ENCODE measurements around the gene PAX5. TPM values are rescaled to one million over a fixed set of nuclear protein-coding genes. Genes with fewer than 3 reads are reported as not detected.

PAX5 gene
- total RNA-seq, 1 donor from 2014 or later, result not detected

DNA sequence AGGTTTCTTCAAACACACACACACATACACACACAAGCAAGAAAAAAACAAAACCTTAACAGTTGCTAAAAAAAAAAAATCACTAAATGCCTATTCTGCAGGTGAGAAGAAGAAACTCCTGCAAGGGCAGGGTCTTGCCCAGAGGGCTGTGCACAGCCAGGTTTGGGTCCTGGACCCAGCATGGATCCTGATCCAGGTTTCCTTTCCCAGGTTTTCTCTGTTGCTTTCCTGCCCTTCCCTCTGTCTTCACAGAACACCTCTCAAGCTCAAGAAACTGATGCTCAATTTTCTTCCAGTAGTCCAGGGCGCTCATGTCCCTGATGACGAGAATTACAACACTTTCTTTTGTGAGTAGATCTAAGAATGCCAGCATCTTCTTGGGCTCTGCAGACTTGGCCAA lies 136.6 kb downstream of the PAX5 start:
- no peak for DNase-seq
- intact Hi-C loops (cut with DNase I), result no loop called here
- no peak for ATAC-seq (ENCODE audit: poor library complexity)

DNA sequence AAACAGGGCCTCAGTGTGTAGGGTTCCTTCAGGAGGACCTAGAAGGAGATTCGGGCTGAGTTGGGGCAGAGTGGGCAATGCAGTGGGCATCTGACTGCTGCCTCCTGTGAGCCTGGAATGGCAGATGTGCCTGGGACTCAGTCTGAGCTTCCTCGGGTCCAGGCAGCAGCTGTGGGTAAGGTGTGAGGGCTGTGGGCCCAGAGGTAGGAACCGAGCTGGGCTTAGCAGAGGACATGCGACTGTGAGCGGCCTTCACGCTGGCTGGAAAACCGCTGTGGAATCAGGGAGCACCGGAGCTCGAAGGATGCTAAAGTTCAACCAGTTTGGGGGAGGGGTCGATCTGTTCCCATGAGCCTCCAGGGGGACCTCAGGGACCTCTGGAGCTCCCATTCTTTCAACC lies 137.0 kb downstream of the PAX5 start:
- no peak for ATAC-seq (ENCODE audit: poor library complexity)
- no peak for DNase-seq
- intact Hi-C loops (cut with DNase I), result no loop called here

DNA sequence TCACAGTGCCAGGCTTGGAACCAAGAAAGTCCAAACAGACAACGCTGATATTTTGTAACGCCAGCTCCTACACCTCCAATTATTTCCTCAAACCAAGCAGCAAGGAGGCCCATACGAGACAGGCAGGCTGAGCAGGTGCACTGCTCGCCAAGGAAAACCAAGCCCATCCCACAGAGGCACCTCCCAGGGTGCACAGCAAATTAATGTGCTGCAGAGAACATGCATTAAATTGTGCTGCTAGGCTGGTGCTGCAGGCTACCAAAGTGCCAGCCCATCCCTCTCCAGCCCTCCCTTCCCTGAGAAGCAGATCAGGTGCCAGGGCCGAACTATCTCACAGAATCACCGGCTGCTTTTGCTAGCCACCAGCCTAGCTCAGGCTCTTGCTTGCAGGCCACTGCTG lies 137.8 kb downstream of the PAX5 start:
- ATAC-seq (ENCODE audit: poor library complexity) (no peak), DNase-seq (no peak)
- intact Hi-C loops (cut with DNase I), result no loop called here

DNA sequence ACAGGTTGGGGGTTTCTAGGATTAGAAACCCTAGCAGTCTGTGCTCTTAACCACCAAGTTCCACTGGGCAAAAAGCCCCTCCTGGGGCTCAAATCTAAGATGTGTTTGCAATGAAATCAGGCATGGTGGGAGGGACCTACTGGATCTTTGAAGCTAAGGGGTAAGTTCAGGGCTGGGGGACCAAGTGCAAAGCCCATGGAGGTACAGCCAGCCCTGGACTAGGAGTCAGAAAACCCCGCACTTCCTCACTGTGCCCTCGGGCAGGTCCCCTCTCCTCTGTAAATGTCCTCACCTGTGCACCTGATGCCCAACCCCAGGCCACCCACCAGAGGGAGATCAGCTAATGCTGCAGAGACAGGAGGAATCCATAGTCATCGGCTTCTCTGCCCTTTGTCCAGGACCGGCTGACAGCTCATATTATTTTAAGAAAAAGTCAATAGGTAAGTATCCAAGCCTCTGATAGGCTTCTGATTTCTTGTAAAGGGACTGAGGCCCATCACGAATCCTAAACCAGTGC lies 138.3 kb downstream of the PAX5 start:
- ATAC-seq (ENCODE audit: poor library complexity), result no peak
- intact Hi-C loops (cut with DNase I), result no loop called here
- no peak for DNase-seq

- intact Hi-C loops (cut with DNase I), result no loop called here
- ATAC-seq (ENCODE audit: poor library complexity) (no peak), DNase-seq (no peak)
Observed at GRCh38 chr9:36894695-36895310, 139.3 kb downstream of the PAX5 start.

- ATAC-seq (ENCODE audit: poor library complexity) (no peak), DNase-seq (no peak)
- intact Hi-C loops (cut with DNase I), result no loop called here
Observed at GRCh38 chr9:36893911-36894310, 140.2 kb downstream of the PAX5 start.

DNA sequence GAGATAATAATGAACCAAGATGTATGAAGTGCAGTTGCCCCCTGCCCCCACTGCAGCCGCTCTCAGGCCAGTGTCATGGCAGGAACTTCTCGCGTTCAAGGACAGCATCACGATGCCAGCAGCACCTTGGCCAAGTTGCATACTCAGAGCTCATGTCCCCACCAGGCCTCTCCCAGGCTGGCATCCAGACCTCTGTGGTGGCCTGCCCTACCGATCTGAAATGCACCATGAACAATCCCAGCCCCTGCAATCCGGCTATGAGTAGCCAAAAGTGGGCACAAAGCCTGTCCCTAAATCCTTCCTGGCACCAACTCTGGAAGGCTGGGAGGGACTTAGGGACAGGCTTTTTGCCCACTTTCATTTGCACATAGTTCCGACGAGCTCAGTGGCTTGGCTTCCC lies 140.9 kb downstream of the PAX5 start:
- ATAC-seq (ENCODE audit: poor library complexity) (no peak), DNase-seq (no peak)
- intact Hi-C loops (cut with DNase I), result no loop called here

DNA sequence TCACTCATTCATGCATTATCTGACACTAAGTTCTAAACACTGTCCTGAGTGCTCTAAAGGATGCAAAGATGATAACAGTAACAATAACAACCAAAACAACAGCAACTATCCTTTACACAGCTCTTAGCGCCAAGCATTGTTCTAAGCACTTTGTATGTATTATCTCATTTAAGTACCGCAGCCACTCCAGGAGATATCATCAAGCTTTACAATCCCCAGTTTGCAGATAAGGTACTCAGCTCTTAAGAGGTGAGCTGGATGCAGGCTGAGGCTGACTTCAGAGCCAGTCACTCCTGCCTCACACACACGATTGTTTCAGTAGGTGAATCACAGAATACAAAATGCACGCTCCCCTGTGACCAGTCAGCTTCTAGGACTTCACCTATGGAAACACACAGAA lies 141.8 kb downstream of the PAX5 start:
- intact Hi-C loops (cut with DNase I), result no loop called here
- ATAC-seq (ENCODE audit: poor library complexity), result no peak
- no peak for DNase-seq

DNA sequence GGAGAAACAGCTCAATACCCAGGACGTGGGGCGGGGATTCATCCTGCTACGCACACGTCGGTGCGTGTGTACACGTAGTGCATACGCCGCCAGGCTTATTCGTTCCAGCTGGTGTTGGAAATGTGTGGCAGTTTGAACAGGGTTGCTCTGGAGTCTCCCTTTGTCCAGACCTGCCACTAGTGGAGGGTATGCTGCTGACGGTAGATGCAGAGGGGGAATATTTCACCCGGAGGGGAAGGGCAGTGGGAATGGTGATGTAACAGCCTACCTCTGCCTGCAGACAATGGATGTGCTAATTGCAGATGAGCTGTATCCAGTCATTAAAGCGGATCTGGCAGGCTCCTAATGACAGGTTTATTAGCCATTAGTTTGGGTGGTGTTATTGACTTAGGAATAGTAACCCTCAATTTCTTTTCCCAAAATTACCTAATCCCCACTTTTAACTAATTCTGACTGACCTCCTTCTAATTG lies 142.7 kb downstream of the PAX5 start:
- no peak for DNase-seq
- ATAC-seq (ENCODE audit: poor library complexity), result no peak
- intact Hi-C loops (cut with DNase I), result no loop called here

DNA sequence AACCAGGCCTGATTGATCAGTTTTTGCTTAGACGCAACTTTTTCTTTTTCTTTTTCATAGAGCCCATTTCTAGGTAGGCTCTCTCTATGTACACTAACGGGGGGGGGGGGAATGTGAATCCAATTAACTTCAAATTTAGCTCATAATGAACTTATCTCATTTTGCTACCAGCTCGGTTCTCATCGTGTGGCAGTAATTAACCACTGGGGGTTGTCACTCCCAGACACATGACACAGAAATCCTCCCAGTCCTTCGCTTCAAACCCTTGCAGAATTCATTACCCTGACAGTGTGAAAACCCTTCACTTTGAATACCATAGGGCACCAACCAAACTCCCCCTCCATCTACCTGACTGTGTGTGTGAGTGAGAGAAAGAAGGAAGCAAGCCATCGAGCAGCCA lies 144.2 kb downstream of the PAX5 start:
- no peak for DNase-seq
- intact Hi-C loops (cut with DNase I), result no loop called here
- ATAC-seq (ENCODE audit: poor library complexity), result no peak

DNA sequence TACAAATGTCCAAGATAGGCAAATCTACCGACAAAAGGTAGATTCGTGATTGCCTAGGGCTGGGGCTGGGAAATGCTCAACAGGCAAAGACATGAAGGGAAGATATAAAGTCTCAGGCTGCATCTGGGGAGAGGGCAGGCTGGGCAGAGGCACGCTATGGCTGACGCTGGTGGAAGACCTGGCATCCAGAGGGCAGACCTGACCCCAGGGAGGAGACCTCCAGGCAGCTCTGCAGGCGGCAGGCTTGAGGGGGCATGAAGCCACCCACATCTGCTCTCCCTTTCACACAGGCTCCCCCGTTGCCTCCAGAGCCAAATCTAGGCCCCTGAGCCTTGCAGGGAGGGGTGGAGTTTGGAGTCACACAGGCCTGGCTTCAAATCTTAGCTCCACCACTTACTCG lies 145.5 kb downstream of the PAX5 start:
- DNase-seq (no peak), ATAC-seq (ENCODE audit: poor library complexity) (no peak)
- intact Hi-C loops (cut with DNase I), result no loop called here

- intact Hi-C loops (cut with DNase I), result no loop called here
- DNase-seq (no peak), ATAC-seq (ENCODE audit: poor library complexity) (no peak)
Observed at GRCh38 chr9:36884721-36885120, 149.3 kb downstream of the PAX5 start.

GRCh38 chr9:36882594-36882993 lies 151.5 kb downstream of the PAX5 start:
- intact Hi-C loops (cut with DNase I), result no loop called here
- DNase-seq, result no peak
- no peak for ATAC-seq (ENCODE audit: poor library complexity)

DNA sequence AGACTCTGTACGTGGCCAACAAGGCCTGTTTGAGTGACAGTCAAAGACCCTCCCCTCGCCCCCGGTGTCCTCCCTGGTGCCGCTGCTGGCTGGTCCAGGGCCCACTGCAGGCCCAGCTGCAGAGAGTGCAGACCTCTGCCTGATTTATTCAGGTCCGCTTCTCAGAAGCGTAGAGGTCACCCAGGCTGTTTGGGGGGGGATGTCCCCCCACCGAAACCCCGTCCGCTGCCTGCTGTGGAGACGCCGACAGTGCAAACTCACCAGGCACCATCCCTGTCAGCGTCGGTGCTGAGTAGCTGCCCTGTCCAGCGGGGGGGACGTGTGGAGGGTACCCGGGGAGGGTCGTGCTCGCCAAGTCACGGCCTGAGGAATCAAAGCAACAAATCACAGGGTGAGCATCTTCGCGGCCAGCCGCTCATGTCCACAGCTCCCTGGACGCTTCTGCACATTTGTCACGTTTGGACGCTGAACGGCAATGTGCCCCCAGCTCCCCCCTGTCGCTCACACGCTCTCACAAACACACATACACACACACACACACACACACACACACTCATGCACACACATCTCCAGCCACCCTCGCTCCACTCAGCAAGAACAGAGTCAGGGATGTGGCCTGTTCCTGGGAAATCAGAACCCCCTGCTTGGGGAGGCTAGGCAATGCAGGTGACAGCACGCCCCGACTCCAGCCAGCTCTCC lies 152.2 kb downstream of the PAX5 start:
- intact Hi-C loops (cut with DNase I), result no loop called here
- ATAC-seq (ENCODE audit: poor library complexity) (no peak), DNase-seq (no peak)

DNA sequence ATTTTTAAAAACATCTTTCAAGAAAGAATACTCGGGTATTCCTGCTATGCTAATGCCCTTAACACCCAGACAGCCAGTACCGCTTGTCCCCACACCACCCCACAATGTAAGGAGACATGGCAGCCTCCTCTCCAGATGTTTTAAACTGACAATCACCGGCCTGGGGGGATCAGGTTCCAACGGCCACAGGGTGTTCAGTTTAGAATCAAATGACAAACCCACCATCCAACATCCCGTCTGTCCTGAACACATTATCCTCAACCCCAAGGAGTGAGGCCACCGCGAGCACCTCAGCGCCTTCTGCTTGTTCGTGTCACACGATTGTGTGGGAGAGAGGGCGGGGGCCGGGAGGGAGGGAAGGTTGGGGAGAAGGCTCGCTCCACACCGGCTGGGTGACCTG lies 152.8 kb downstream of the PAX5 start:
- intact Hi-C loops (cut with DNase I), result no loop called here
- DNase-seq, result no peak
- ATAC-seq (ENCODE audit: poor library complexity), result no peak

GRCh38 chr9:36880075-36880474 lies 154.0 kb downstream of the PAX5 start:
- intact Hi-C loops (cut with DNase I), result no loop called here
- DNase-seq (no peak), ATAC-seq (ENCODE audit: poor library complexity) (no peak)

DNA sequence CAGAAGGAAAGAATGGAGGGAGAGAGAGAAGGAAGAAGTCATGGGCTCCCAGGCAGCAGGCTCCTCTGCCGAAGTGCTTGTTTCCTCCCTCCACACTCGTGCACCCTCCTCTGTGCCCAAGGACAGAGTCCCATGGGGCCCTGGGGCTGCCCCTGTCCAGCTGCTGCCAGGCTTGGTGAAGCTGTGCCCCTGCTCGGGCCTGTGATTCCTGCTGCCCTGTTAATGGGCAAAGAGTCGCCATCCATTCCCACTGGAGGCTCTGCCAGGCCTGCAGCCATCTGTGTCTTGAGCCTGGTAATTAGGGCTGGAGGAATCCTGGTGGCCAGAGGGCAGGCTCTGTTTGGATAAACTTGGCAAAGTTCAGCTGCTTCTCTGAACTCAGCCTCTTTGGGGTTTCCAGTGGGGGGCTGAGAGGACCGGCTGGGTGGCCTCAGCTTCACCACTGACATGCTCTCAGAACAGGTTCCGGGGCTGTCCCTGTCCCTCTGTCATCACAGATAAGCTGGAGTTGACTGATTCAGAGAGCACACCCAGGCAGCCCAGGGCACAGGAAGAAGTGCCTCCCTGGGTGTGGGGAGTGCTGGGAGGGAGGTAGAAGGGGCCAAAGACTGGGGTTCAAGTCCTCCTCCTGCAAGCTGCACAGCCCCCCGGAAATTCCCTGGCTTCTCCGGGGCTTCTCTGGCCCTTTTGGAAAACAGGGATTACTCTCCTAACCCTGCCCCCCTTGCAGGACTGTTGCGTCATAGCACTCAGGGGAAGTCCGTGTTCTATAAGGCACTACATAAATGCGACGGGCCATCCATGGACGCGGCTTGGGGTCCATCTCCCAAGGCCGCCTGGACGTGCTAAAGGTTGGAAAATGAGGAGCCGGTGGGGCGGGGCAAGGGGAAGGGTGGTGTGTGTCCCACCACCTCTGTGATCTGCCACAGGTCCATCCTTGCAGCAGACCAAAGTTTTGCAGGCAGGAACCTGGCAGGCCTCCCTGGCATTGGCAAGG lies 154.8 kb downstream of the PAX5 start:
- ATAC-seq (ENCODE audit: poor library complexity) (no peak), DNase-seq (no peak)
- intact Hi-C loops (cut with DNase I), result loop anchor here (10.0 kb wide), 1 partner anchor 386 kb away; no protein-coding TSS in a partner anchor

GRCh38 chr9:36877239-36877638 lies 156.8 kb downstream of the PAX5 start:
- no peak for ATAC-seq (ENCODE audit: poor library complexity)
- intact Hi-C loops (cut with DNase I), result loop anchor here (10.0 kb wide), 1 partner anchor 388 kb away; no protein-coding TSS in a partner anchor
- no peak for DNase-seq

- intact Hi-C loops (cut with DNase I), result loop anchor here (10.0 kb wide), 1 partner anchor 389 kb away; no protein-coding TSS in a partner anchor
- no peak for ATAC-seq (ENCODE audit: poor library complexity)
- no peak for DNase-seq
Observed at GRCh38 chr9:36876056-36876455, 158.0 kb downstream of the PAX5 start.

Data from Right ventricle myocardium superior (tissue), 1 donor.